ENCODE data around the gene PRKAR1B. TPM values are rescaled to one million over a fixed set of nuclear protein-coding genes. Genes with fewer than 3 reads are reported as not detected.

The PRKAR1B gene
- total RNA-seq, 1 donor from 2014 or later: 21.7 TPM

DNA sequence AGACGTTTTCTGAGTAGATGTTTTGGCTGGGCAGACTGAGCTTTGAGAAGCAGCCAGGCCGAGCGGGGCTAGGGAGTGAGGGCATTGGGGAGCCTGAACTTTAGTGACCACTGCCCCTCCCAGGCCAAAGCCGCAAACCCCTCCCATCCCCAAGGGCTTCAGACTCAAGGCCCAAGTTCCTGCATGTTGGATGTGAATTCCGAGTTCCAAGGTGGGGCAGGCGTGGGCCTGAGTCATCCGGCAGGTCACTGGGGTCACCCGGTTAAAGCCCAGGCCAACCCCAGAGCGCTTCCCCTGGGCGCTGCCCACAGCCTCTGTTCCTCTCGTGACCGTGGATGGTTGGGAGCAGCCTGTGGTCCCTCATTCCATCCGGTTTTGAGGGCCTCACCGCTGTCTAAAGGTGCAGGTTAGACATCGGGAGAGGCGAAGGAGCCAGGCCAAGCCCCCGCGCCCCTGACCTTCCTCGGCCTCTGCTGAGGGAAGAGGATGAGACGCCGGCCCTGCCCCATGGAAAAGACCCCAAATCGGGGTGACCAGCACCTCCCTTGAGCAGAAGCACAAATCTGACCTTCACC, 200.5 kb downstream of the PRKAR1B start:
- TF ChIP-seq, protein P1, sequence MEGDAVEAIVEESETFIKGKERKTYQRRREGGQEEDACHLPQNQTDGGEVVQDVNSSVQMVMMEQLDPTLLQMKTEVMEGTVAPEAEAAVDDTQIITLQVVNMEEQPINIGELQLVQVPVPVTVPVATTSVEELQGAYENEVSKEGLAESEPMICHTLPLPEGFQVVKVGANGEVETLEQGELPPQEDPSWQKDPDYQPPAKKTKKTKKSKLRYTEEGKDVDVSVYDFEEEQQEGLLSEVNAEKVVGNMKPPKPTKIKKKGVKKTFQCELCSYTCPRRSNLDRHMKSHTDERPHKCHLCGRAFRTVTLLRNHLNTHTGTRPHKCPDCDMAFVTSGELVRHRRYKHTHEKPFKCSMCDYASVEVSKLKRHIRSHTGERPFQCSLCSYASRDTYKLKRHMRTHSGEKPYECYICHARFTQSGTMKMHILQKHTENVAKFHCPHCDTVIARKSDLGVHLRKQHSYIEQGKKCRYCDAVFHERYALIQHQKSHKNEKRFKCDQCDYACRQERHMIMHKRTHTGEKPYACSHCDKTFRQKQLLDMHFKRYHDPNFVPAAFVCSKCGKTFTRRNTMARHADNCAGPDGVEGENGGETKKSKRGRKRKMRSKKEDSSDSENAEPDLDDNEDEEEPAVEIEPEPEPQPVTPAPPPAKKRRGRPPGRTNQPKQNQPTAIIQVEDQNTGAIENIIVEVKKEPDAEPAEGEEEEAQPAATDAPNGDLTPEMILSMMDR (IDR thresholded peaks at IDR 0.05; ENCODE audit: unreplicated experiment): no peak
- Mint-ChIP-seq H3K27ac (ENCODE audit: unreplicated experiment) (no peak overlapping the region), H3K4me1 (ENCODE audit: unreplicated experiment) (no peaks in the 10 kb centered on the region), H3K9me3 (ENCODE audit: unreplicated experiment) (no peaks in the 10 kb centered on the region), H3K36me3 (ENCODE audit: low read depth, unreplicated experiment) (no peaks in the 10 kb centered on the region), H3K27me3 (ENCODE audit: unreplicated experiment) (no peaks in the 10 kb centered on the region), H3K4me3 (ENCODE audit: unreplicated experiment) (no peak overlapping the region)
- DNase-seq (ENCODE audit: low spot score): no peak

DNA sequence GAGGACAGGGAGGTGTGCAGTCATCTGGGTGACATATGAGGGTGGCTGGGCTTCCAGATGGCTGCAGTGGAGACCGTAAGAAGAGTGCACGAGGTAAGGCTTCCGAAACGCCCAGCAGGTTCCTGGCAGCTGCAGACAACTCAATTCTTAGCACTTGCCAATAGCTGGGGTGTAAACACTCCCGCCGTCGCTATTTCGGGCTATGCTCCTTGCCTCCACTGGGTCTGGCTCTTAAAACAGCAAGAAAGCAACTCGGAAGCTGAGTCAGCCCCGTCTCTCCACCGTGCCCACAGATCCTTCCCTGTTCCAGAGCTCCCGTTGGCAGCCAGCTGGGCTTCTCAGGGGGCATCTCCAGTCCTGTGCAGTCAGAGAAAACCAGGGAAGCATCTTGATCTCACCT, 201.3 kb downstream of the PRKAR1B start:
- TF ChIP-seq, protein P1 (IDR thresholded peaks at IDR 0.05; ENCODE audit: unreplicated experiment): no peak
- DNase-seq (ENCODE audit: low spot score): no peak
- Mint-ChIP-seq H3K4me1 (ENCODE audit: unreplicated experiment) (no peaks in the 10 kb centered on the region), H3K27ac (ENCODE audit: unreplicated experiment) (no peak overlapping the region), H3K9me3 (ENCODE audit: unreplicated experiment) (no peaks in the 10 kb centered on the region), H3K27me3 (ENCODE audit: unreplicated experiment) (peaks cover 2% of the 10 kb centered on the region), H3K36me3 (ENCODE audit: low read depth, unreplicated experiment) (no peaks in the 10 kb centered on the region), H3K4me3 (ENCODE audit: unreplicated experiment) (no peak overlapping the region)

DNA sequence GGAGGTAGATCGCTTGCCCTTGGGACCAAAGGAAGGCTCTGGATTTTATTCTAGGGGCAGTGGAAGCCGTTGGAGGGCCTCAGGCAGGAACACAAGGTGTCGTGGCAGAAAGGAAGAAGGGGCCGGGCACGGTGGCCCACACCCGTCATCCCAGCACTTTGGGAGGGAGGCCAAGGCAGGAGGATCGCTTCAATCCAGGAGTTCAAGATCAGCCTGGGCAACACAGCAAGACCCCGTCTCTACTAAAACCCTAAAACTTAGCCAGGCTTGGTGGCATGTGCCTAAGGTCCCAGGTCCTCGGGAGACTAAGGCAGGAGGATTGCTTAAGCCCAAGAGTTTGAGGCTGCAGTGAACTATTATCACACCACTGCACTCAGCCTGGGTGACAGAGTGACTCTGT, 202.3 kb downstream of the PRKAR1B start:
- no peak for DNase-seq (ENCODE audit: low spot score)
- H3K36me3 Mint-ChIP-seq (ENCODE audit: low read depth, unreplicated experiment): no peaks in the 10 kb centered on the region
- no peak overlapping the region for H3K27ac Mint-ChIP-seq (ENCODE audit: unreplicated experiment)
- no peaks in the 10 kb centered on the region for H3K4me1 Mint-ChIP-seq (ENCODE audit: unreplicated experiment)
- TF ChIP-seq, protein P1 (IDR thresholded peaks at IDR 0.05; ENCODE audit: unreplicated experiment): no peak
- peaks cover 2% of the 10 kb centered on the region for H3K27me3 Mint-ChIP-seq (ENCODE audit: unreplicated experiment)
- H3K9me3 Mint-ChIP-seq (ENCODE audit: unreplicated experiment): no peaks in the 10 kb centered on the region
- no peak overlapping the region for H3K4me3 Mint-ChIP-seq (ENCODE audit: unreplicated experiment)

DNA sequence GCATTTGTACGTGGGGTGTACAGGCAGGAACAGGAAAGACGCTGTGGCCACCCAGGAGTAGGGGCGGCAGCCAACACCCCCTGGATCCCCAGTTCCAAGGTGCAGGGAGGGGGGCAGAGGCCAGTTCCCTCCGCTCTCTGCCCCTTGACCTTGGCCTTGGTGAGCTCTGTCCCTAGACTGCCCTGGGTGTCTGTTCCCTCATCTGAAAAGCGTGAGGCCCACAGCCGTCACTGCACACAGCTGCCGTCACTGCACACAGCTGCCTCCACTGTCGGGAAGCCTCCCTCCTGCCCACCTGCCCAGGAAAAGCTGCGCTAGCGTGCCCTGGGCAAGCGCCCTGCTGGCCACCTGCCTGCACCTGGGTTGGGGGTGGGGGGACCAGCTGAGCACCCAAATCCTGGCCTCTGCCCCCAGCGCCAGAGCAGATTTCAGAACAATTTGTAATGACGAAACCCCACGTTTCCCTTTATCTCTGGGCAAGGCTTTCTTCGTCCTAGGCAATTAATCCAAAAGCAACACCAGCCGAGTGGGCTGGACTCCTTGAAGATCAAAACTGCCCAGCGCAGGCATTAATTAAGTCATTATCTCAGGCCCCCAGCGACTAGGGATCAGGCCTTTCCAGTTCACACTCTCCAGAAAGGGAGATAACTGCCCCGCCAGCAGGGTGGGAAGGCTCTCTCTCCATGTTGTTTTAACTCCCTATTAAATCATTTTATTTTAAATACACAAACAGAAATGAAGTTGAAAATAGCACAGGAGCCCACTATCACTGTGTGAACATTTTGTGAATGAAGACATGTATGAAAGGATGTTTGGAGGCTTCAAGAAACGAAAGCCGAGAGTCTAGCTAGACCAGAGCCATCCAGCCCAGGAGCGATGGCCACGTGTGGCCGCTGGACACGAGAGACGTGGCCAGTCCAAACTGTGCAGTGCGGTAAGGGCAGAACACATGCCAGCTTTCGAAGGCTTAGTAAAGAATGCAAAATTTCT, 203.4 kb downstream of the PRKAR1B start:
- Mint-ChIP-seq H3K9me3 (ENCODE audit: unreplicated experiment) (no peaks in the 10 kb centered on the region), H3K36me3 (ENCODE audit: low read depth, unreplicated experiment) (no peaks in the 10 kb centered on the region), H3K27ac (ENCODE audit: unreplicated experiment) (no peak overlapping the region), H3K4me1 (ENCODE audit: unreplicated experiment) (peaks cover under 1% of the 10 kb centered on the region), H3K4me3 (ENCODE audit: unreplicated experiment) (no peak overlapping the region), H3K27me3 (ENCODE audit: unreplicated experiment) (peaks cover 2% of the 10 kb centered on the region)
- TF ChIP-seq, protein P1 (IDR thresholded peaks at IDR 0.05; ENCODE audit: unreplicated experiment): no peak
- no peak for DNase-seq (ENCODE audit: low spot score)

DNA sequence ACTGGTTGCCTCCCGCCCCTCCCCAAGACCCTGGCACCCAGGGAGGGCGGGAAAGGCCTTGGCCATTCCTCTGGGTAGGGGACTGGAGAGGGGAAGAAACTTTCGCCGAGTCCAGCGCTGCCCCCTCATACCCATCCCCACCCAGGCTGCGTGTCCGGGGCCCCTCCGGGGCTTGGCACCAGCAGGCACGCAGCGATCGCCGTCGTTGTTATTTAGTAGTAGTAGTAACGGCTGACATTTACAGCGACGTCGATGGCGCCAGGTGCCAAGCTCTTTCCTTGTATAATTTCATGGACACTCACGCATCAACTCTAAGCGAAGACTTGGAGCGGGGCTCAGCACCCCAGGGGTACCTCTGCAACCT, 204.1 kb downstream of the PRKAR1B start:
- Mint-ChIP-seq H3K4me3 (ENCODE audit: unreplicated experiment) (no peak overlapping the region), H3K27ac (ENCODE audit: unreplicated experiment) (no peak overlapping the region), H3K4me1 (ENCODE audit: unreplicated experiment) (peaks cover 2% of the 10 kb centered on the region), H3K36me3 (ENCODE audit: low read depth, unreplicated experiment) (no peaks in the 10 kb centered on the region), H3K9me3 (ENCODE audit: unreplicated experiment) (no peaks in the 10 kb centered on the region), H3K27me3 (ENCODE audit: unreplicated experiment) (peaks cover 2% of the 10 kb centered on the region)
- TF ChIP-seq, protein P1 (IDR thresholded peaks at IDR 0.05; ENCODE audit: unreplicated experiment): no peak
- DNase-seq (ENCODE audit: low spot score): no peak

Data from endothelial cell (in vitro differentiated cells).